Activated naive CD8-positive, alpha-beta T cell treated with anti-CD3 and anti-CD28 coated beads, Interleukin-2, amount 10 ng/mL, durations not matched to agents 7 days and 5 days (primary cell): Measurements from ENCODE around the gene CDC25A. TPM values are rescaled to one million over a fixed set of nuclear protein-coding genes. Genes with fewer than 3 reads are reported as not detected.

Source experiments
- ATAC-seq: fragments of 150-1000 bp; cut with Tn5 transposase; one replicate; pipeline ENCODE4 v1.10.0; 2021; ENCODE audit warnings: low read depth, moderate library complexity
- POLR2A ChIA-PET: fragments of 350-600 bp; sonication (Branson Sonifier 250); formaldehyde crosslinking; loops from one replicate; lab custom pipeline; 2021; ENCODE audit warnings: antibody characterized with exemption; lab: Charles Lee
- DNase-seq: peaks from one replicate; pipeline ENCODE4 v3.0.0; 2021
- H3K27ac Mint-ChIP-seq: one replicate; pipeline ENCODE4 v1.8.0; 2022; ENCODE audit warnings: mild to moderate bottlenecking, mixed read lengths
- H3K27me3 Mint-ChIP-seq: one replicate; pipeline ENCODE4 v1.8.0; 2022; ENCODE audit warnings: mild to moderate bottlenecking, moderate library complexity, mixed read lengths
- H3K36me3 Mint-ChIP-seq: one replicate; pipeline ENCODE4 v1.8.0; 2021; ENCODE audit warnings: mild to moderate bottlenecking, mixed read lengths
- H3K4me1 Mint-ChIP-seq: one replicate; pipeline ENCODE4 v1.8.0; 2021; ENCODE audit warnings: mixed read lengths
- H3K4me3 Mint-ChIP-seq: one replicate; pipeline ENCODE4 v1.8.0; 2022; ENCODE audit warnings: mild to moderate bottlenecking, moderate library complexity, mixed read lengths
- H3K9me3 Mint-ChIP-seq: one replicate; pipeline ENCODE4 v1.8.0; 2021; ENCODE audit warnings: mixed read lengths
- total RNA-seq, 2 experiments: library from RNA; stranded (reverse); gene quantifications; one replicate each; pipeline ENCODE4 v1.2.3, GENCODE V29; 2021

Gene CDC25A
- total RNA-seq, 2 experiments from 2014 or later = 14.7 to 19.0 TPM

GRCh38 chr3:48187301-48187578, 977 bp downstream of the CDC25A start:
- POLR2A ChIA-PET = interaction anchor here (0.5 to 2.5 kb wide), 4 partner anchors 14 to 98 kb away, joined by 3 to 11 read pairs (median 5); partner anchors contain the start of gene ZNF589
- Mint-ChIP-seq H3K4me3 (peak overlapping the region; percentile 89), H3K9me3 (no peaks in the 10 kb centered on the region), H3K27ac (peak overlapping the region; percentile 19), H3K4me1 (peaks cover 22% of the 10 kb centered on the region), H3K27me3 (no peaks in the 10 kb centered on the region), H3K36me3 (peaks cover 33% of the 10 kb centered on the region)
- ATAC-seq (no peak), DNase-seq (no peak)

DNA sequence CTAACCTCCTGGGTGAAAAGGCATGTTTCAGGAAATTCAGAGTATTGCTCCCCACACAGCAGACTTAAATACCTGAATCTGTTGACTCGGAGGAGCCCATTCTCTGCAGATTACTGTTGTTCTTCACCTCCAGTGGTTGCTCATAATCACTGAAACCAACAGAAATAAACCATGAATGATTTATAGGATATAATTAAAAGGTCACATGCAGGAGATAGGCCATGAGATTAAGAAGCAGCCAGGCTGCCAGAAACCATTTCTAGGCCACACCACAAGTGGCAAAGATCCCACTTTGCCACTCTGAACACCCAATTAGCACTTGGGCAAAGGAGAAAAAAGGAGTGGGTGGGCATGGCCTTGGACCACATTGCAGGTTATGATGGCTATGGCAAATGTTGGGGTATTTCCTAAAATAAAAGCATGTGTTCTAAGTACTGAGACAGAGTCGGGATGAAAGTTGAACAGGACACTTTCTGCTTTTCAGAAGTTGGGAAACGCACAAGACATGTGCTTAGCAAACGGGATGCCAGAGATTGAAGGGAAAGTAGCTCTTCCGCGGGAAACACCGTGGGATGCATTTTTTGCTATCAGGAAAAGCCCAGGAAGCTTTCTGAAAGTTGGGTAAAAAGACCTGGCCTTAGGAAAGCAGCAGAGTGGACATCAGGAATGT, 1.5 kb downstream of the CDC25A start:
- H3K36me3 Mint-ChIP-seq = peaks cover 36% of the 10 kb centered on the region
- H3K27me3 Mint-ChIP-seq = no peaks in the 10 kb centered on the region
- peak overlapping the region; percentile 89 for H3K4me3 Mint-ChIP-seq
- H3K27ac Mint-ChIP-seq = peak overlapping the region; percentile 19
- ATAC-seq = no peak
- DNase-seq = no peak
- POLR2A ChIA-PET = interaction anchor here (2.5 kb wide), 1 partner anchor 54 kb away, joined by 11 read pairs; the partner anchor contains the start of gene ZNF589
- H3K4me1 Mint-ChIP-seq = peaks cover 22% of the 10 kb centered on the region
- no peaks in the 10 kb centered on the region for H3K9me3 Mint-ChIP-seq

- no peak for ATAC-seq
- H3K9me3 Mint-ChIP-seq = no peaks in the 10 kb centered on the region
- no peak overlapping the region for H3K4me3 Mint-ChIP-seq
- no peak overlapping the region for H3K27ac Mint-ChIP-seq
- peaks cover 40% of the 10 kb centered on the region for H3K36me3 Mint-ChIP-seq
- peaks cover 24% of the 10 kb centered on the region for H3K4me1 Mint-ChIP-seq
- DNase-seq = no peak
- H3K27me3 Mint-ChIP-seq = no peaks in the 10 kb centered on the region
- POLR2A ChIA-PET = no interaction called here
Measured at GRCh38 chr3:48185129-48185528, 3.1 kb downstream of the CDC25A start.

- Mint-ChIP-seq H3K36me3 (peaks cover 44% of the 10 kb centered on the region), H3K27me3 (no peaks in the 10 kb centered on the region), H3K9me3 (no peaks in the 10 kb centered on the region), H3K27ac (no peak overlapping the region), H3K4me3 (no peak overlapping the region), H3K4me1 (peaks cover 23% of the 10 kb centered on the region)
- ATAC-seq (no peak), DNase-seq (no peak)
- POLR2A ChIA-PET = no interaction called here
Measured at GRCh38 chr3:48184299-48184698, 3.9 kb downstream of the CDC25A start.

- Mint-ChIP-seq H3K36me3 (peaks cover 54% of the 10 kb centered on the region), H3K4me1 (peaks cover 8% of the 10 kb centered on the region), H3K27ac (no peak overlapping the region), H3K27me3 (no peaks in the 10 kb centered on the region), H3K4me3 (no peak overlapping the region), H3K9me3 (no peaks in the 10 kb centered on the region)
- DNase-seq (no peak), ATAC-seq (no peak)
- POLR2A ChIA-PET = no interaction called here
Measured at GRCh38 chr3:48180531-48181253, 7.5 kb downstream of the CDC25A start.

DNA sequence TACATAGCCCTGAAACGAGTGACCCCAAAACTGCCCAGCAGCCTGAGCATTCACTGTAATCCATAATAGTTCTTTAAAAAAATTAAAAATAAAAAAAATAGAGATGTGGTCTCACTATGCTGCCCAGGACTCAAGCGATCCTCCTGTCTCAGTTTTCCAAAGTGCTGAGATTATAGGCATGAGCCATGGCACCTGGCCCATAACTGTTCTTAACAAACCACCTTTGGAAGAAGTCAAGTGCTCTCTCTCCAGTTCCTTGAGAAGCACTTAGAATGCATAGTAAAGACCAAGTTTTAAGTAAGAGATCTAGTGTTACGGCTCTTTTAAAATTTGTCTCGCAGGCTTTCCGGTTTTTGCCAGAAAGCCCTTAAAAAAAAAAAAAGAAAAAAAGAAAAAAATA, 8.2 kb downstream of the CDC25A start:
- DNase-seq (no peak), ATAC-seq (no peak)
- Mint-ChIP-seq H3K9me3 (no peaks in the 10 kb centered on the region), H3K27me3 (no peaks in the 10 kb centered on the region), H3K36me3 (peaks cover 54% of the 10 kb centered on the region), H3K4me1 (peaks cover 4% of the 10 kb centered on the region), H3K4me3 (no peak overlapping the region), H3K27ac (no peak overlapping the region)
- POLR2A ChIA-PET = no interaction called here

DNA sequence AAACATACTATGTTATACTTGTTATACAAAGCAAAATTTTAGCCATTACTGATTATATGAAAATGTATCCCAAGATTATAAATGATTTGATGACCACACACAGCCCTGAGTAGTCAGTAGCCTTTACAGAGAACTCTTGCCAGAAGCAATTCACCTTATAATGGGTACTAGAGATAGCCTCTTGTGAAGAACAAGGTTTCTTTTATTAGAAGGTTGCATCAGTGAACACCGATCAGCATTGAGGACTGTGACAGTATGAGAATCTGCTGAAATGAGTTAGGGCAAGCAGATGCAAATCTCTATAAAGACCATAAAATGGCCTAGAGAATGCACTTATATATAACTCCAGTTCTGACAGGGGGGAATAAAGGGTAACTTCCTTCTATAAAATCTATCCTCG, 10.1 kb downstream of the CDC25A start:
- POLR2A ChIA-PET = no interaction called here
- Mint-ChIP-seq H3K36me3 (peaks cover 56% of the 10 kb centered on the region), H3K27ac (no peak overlapping the region)

GRCh38 chr3:48157950-48158376, 30.3 kb downstream of the CDC25A start:
- no peaks in the 10 kb centered on the region for H3K27me3 Mint-ChIP-seq
- DNase-seq (peak; percentile 52), ATAC-seq (no peak)
- peaks cover 16% of the 10 kb centered on the region for H3K36me3 Mint-ChIP-seq
- no peaks in the 10 kb centered on the region for H3K9me3 Mint-ChIP-seq
- H3K4me1 Mint-ChIP-seq = no peaks in the 10 kb centered on the region
- no peak overlapping the region for H3K27ac Mint-ChIP-seq
- POLR2A ChIA-PET = interaction anchor here (0.6 to 1.0 kb wide), 2 partner anchors 24 to 321 kb away, joined by 3 to 4 read pairs; no protein-coding TSS in a partner anchor
- no peak overlapping the region for H3K4me3 Mint-ChIP-seq

More for the DNA sequence above, 10.1 kb downstream of the CDC25A start:
- H3K4me1 Mint-ChIP-seq = peaks cover 4% of the 10 kb centered on the region
- DNase-seq (no peak), ATAC-seq (no peak)
- H3K4me3 Mint-ChIP-seq = no peak overlapping the region
- no peaks in the 10 kb centered on the region for H3K27me3 Mint-ChIP-seq
- H3K9me3 Mint-ChIP-seq = no peaks in the 10 kb centered on the region

- POLR2A ChIA-PET = interaction anchor here (0.6 to 1.0 kb wide), 3 partner anchors 24 to 320 kb away, joined by 3 to 4 read pairs (median 3); no protein-coding TSS in a partner anchor
- no peak for ATAC-seq
- H3K27ac Mint-ChIP-seq = no peak overlapping the region
- no peak overlapping the region for H3K4me3 Mint-ChIP-seq
- no peak for DNase-seq
- H3K27me3 Mint-ChIP-seq = peaks cover under 1% of the 10 kb centered on the region
- H3K4me1 Mint-ChIP-seq = no peaks in the 10 kb centered on the region
- H3K9me3 Mint-ChIP-seq = no peaks in the 10 kb centered on the region
- H3K36me3 Mint-ChIP-seq = peaks cover 16% of the 10 kb centered on the region
Measured at GRCh38 chr3:48157202-48157840, 30.9 kb downstream of the CDC25A start.

GRCh38 chr3:48156163-48156562, 32.1 kb downstream of the CDC25A start:
- ATAC-seq (no peak), DNase-seq (no peak)
- H3K36me3 Mint-ChIP-seq = peaks cover 13% of the 10 kb centered on the region
- POLR2A ChIA-PET = interaction anchor here (1.0 kb wide), 1 partner anchor 68 kb away, joined by 3 read pairs; no protein-coding TSS in a partner anchor
- no peaks in the 10 kb centered on the region for H3K9me3 Mint-ChIP-seq
- H3K27me3 Mint-ChIP-seq = peaks cover 2% of the 10 kb centered on the region
- H3K27ac Mint-ChIP-seq = no peak overlapping the region
- peaks cover 3% of the 10 kb centered on the region for H3K4me1 Mint-ChIP-seq
- no peak overlapping the region for H3K4me3 Mint-ChIP-seq

DNA sequence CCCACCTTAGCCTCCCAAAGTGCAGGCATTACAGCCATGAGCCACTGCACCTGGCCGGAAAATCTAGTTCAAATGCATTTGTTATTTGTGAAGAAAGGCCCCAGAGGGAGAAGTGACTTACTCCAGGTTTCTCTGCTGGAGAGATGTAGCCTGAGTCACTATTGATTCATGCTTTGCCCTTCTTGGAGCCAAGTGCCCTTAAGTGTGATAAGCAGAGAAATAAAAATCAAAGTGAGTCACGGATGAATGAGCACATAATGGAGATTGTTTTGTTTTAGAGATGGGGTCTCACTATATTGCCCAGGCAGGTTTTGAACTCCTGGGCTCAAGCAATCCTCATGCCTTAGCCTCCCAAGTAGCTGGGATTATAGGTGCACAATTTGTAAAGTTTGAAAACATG, 33.1 kb downstream of the CDC25A start:
- no peak overlapping the region for H3K4me3 Mint-ChIP-seq
- no peaks in the 10 kb centered on the region for H3K9me3 Mint-ChIP-seq
- peaks cover 8% of the 10 kb centered on the region for H3K36me3 Mint-ChIP-seq
- peaks cover 2% of the 10 kb centered on the region for H3K27me3 Mint-ChIP-seq
- POLR2A ChIA-PET = interaction anchor here (0.7 kb wide), 1 partner anchor 480 kb away, joined by 3 read pairs; the partner anchor contains the start of gene SLC26A6
- no peak overlapping the region for H3K27ac Mint-ChIP-seq
- ATAC-seq (no peak), DNase-seq (no peak)
- peaks cover 3% of the 10 kb centered on the region for H3K4me1 Mint-ChIP-seq

DNA sequence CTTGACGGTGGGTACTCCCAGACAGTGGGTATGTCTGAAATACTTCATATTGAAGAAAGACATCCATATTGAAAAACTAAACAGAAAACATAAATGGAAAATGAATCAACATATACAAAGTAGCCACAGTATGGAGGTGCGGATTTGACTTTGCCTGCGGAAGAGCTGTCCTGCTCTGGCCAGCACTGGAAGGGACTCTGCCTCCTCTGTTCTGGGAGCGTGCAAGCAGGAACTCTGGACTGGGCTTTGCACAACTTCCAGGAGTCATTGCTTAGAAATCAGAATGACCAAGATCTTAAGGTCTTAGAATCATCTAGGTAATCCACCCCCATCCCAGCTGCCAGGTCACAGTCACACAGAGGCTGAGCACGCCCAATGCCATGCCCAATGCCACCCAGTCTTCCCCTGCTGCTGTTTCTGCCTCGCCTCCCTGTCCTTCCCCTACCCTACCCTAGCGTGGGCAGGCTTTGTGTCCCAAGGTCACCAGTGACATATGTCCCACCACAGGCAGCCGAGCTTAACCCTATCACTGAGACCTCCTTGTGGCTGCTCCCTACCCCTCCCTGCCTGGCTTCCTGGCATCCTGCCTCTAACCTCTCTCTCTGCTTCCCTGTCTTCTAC, 36.3 kb downstream of the CDC25A start:
- peak; percentile 7 for ATAC-seq
- POLR2A ChIA-PET = interaction anchor here (1.1 to 1.4 kb wide), 6 partner anchors 9 to 327 kb away, joined by 3 to 11 read pairs (median 4); no protein-coding TSS in a partner anchor
- peaks cover 3% of the 10 kb centered on the region for H3K4me1 Mint-ChIP-seq
- H3K9me3 Mint-ChIP-seq = no peaks in the 10 kb centered on the region
- no peak overlapping the region for H3K4me3 Mint-ChIP-seq
- no peak for DNase-seq
- H3K27ac Mint-ChIP-seq = no peak overlapping the region
- H3K36me3 Mint-ChIP-seq = no peaks in the 10 kb centered on the region
- peaks cover 2% of the 10 kb centered on the region for H3K27me3 Mint-ChIP-seq
